NCI-H345 treated with DMSO at 0.1 percent for 48 hours (cell line): ENCODE data around the gene PLPP4.

Source experiments
- DNase-seq: peaks from one replicate; lab custom pipeline; 2025; ENCODE audit not compliant: unreplicated experiment; lab: John Stamatoyannopoulos, UW

Gene PLPP4

GRCh38 chr10:120456143-120456625, 843 bp upstream of the PLPP4 start:
- DNase-seq: no peak

- DNase-seq: no peak
Measured at GRCh38 chr10:120457431-120458172, 575 bp downstream of the PLPP4 start.

- no peak for DNase-seq
Measured at GRCh38 chr10:120458432-120458831, 1.4 kb downstream of the PLPP4 start.

- no peak for DNase-seq
Measured at GRCh38 chr10:120459185-120459584, 2.2 kb downstream of the PLPP4 start.

- no peak for DNase-seq
Measured at GRCh38 chr10:120460186-120460585, 3.2 kb downstream of the PLPP4 start.

- no peak for DNase-seq
Measured at GRCh38 chr10:120460776-120461175, 3.7 kb downstream of the PLPP4 start.

- DNase-seq: no peak
Measured at GRCh38 chr10:120462018-120462682, 5.1 kb downstream of the PLPP4 start.

GRCh38 chr10:120465138-120465537, 8.1 kb downstream of the PLPP4 start:
- DNase-seq: no peak

GRCh38 chr10:120466006-120466405, 9.0 kb downstream of the PLPP4 start:
- DNase-seq: no peak

GRCh38 chr10:120473593-120473992, 16.6 kb downstream of the PLPP4 start:
- DNase-seq: no peak

GRCh38 chr10:120474956-120475355, 17.9 kb downstream of the PLPP4 start:
- no peak for DNase-seq

- DNase-seq: no peak
Measured at GRCh38 chr10:120475844-120476791, 19.1 kb downstream of the PLPP4 start.

GRCh38 chr10:120477021-120477742, 20.2 kb downstream of the PLPP4 start:
- DNase-seq: no peak

- DNase-seq: no peak
Measured at GRCh38 chr10:120477743-120478141, 20.7 kb downstream of the PLPP4 start.

GRCh38 chr10:120478386-120478785, 21.4 kb downstream of the PLPP4 start:
- DNase-seq: no peak

- no peak for DNase-seq
Measured at GRCh38 chr10:120479506-120479905, 22.5 kb downstream of the PLPP4 start.

GRCh38 chr10:120480065-120480600, 23.1 kb downstream of the PLPP4 start:
- no peak for DNase-seq

GRCh38 chr10:120480848-120481247, 23.8 kb downstream of the PLPP4 start:
- DNase-seq: no peak

GRCh38 chr10:120483006-120483405, 26.0 kb downstream of the PLPP4 start:
- no peak for DNase-seq

GRCh38 chr10:120483651-120484301, 26.7 kb downstream of the PLPP4 start:
- no peak for DNase-seq
